H9 (cell line): ENCODE results near the gene PROX2. TPM values are rescaled to one million over a fixed set of nuclear protein-coding genes. Genes with fewer than 3 reads are reported as not detected.

Experiments used
- DNase-seq: peaks from one replicate; pipeline ENCODE4 v3.0.0-alpha.2; 2017
- H2AFZ ChIP-seq: one replicate; pipeline ENCODE4 v1.6.1; 2013; ENCODE audit warnings: mild to moderate bottlenecking, low read length, control low read depth, moderate library complexity
- H2AK5ac ChIP-seq: 2 replicates; pipeline ENCODE4 v1.6.1; 2013; ENCODE audit warnings: low read length, control low read depth, mixed read lengths; ENCODE audit not compliant: insufficient read length
- H2BK120ac ChIP-seq: one replicate; pipeline ENCODE4 v1.6.1; 2013; ENCODE audit warnings: low read depth, mild to moderate bottlenecking, low read length, control low read depth, inconsistent platforms; ENCODE audit not compliant: poor library complexity, severe bottlenecking
- H2BK12ac ChIP-seq: 2 replicates; pipeline ENCODE4 v1.6.1; 2013; ENCODE audit warnings: low read length, control low read depth, mixed read lengths, low read depth; ENCODE audit not compliant: insufficient read length
- H2BK15ac ChIP-seq: 2 replicates; pipeline ENCODE4 v1.6.1; 2013; ENCODE audit warnings: low read depth, low read length, control low read depth
- H2BK20ac ChIP-seq: one replicate; pipeline ENCODE4 v1.6.1; 2013; ENCODE audit warnings: low read depth, mild to moderate bottlenecking, low read length, control low read depth, inconsistent platforms; ENCODE audit not compliant: poor library complexity, severe bottlenecking
- H2BK5ac ChIP-seq: 2 replicates; pipeline ENCODE4 v1.6.1; 2013; ENCODE audit warnings: low read length, control low read depth, mixed read lengths; ENCODE audit not compliant: insufficient read length
- H3K14ac ChIP-seq: 2 replicates; pipeline ENCODE4 v1.6.1; 2013; ENCODE audit warnings: low read length, control low read depth; ENCODE audit not compliant: insufficient read depth
- H3K18ac ChIP-seq: 2 replicates; pipeline ENCODE4 v1.6.1; 2013; ENCODE audit warnings: low read depth, mild to moderate bottlenecking, mixed read lengths, low read length, control low read depth; ENCODE audit not compliant: insufficient read length
- H3K23ac ChIP-seq: 2 replicates; pipeline ENCODE4 v1.6.1; 2013; ENCODE audit warnings: low read length, control low read depth, mixed read lengths, low read depth; ENCODE audit not compliant: insufficient read length
- H3K23me2 ChIP-seq: 2 replicates; pipeline ENCODE4 v1.6.1; 2013; ENCODE audit warnings: low read depth, mild to moderate bottlenecking, mixed read lengths, low read length, control low read depth; ENCODE audit not compliant: insufficient read length, poor library complexity, severe bottlenecking
- H3K27ac ChIP-seq: 2 replicates; pipeline ENCODE4 v1.5.1; 2013; ENCODE audit warnings: low read length, control low read depth, mixed read lengths, low read depth; ENCODE audit not compliant: insufficient read length
- H3K27me3 ChIP-seq: 2 replicates; pipeline ENCODE4 v1.6.1; 2013; ENCODE audit warnings: low read length, control low read depth, inconsistent platforms; ENCODE audit not compliant: insufficient read depth
- H3K4ac ChIP-seq: 2 replicates; pipeline ENCODE4 v1.6.1; 2013; ENCODE audit warnings: low read depth, mild to moderate bottlenecking, control low read depth, inconsistent platforms, low read length, moderate library complexity
- H3K4me1 ChIP-seq: 2 replicates; pipeline ENCODE4 v1.6.1; 2013; ENCODE audit warnings: low read length, control low read depth, inconsistent platforms; ENCODE audit not compliant: insufficient read depth
- H3K4me2 ChIP-seq: 2 replicates; pipeline ENCODE4 v1.6.1; 2013; ENCODE audit warnings: low read length, control low read depth, mixed read lengths; ENCODE audit not compliant: insufficient read length, insufficient read depth
- H3K56ac ChIP-seq: 2 replicates; pipeline ENCODE4 v1.6.1; 2013; ENCODE audit warnings: low read depth, mild to moderate bottlenecking, mixed read lengths, low read length, control low read depth; ENCODE audit not compliant: insufficient read length
- H3K79me1 ChIP-seq: 2 replicates; pipeline ENCODE4 v1.6.1; 2013; ENCODE audit warnings: low read depth, mild to moderate bottlenecking, moderate library complexity, low read length, control low read depth, inconsistent platforms; ENCODE audit not compliant: insufficient read depth, poor library complexity, severe bottlenecking
- H3K79me2 ChIP-seq: 2 replicates; pipeline ENCODE4 v1.6.1; 2013; ENCODE audit warnings: low read length, control low read depth, inconsistent platforms; ENCODE audit not compliant: insufficient read depth
- H3K9ac ChIP-seq: 2 replicates; pipeline ENCODE4 v1.6.1; 2013; ENCODE audit warnings: low read length, control low read depth, mixed read lengths; ENCODE audit not compliant: insufficient read length; ENCODE audit errors: extremely low read depth
- H3K9me3 ChIP-seq: one replicate; pipeline ENCODE4 v1.6.1; 2013; ENCODE audit warnings: low read depth, low read length, inconsistent platforms; ENCODE audit not compliant: control insufficient read depth
- H3T11ph ChIP-seq: one replicate; pipeline ENCODE4 v1.6.1; 2013; ENCODE audit warnings: mild to moderate bottlenecking, low read length, control low read depth, inconsistent platforms
- H4K20me1 ChIP-seq: one replicate; pipeline ENCODE4 v1.6.1; 2013; ENCODE audit not compliant: control insufficient read depth, insufficient read length, insufficient read depth
- H4K5ac ChIP-seq: 2 replicates; pipeline ENCODE4 v1.6.1; 2013; ENCODE audit warnings: low read depth, mild to moderate bottlenecking, mixed read lengths, low read length, control low read depth; ENCODE audit not compliant: insufficient read length
- H4K8ac ChIP-seq: replicated peaks from 2 replicates; pipeline ENCODE4 v1.6.1; 2013; ENCODE audit warnings: low read length, control low read depth, mixed read lengths, low read depth; ENCODE audit not compliant: insufficient read length
- H4K91ac ChIP-seq: 2 replicates; pipeline ENCODE4 v1.6.1; 2013; ENCODE audit warnings: low read depth, mild to moderate bottlenecking, moderate library complexity, mixed read lengths, low read length, control low read depth; ENCODE audit not compliant: insufficient read length
- H3K27ac Mint-ChIP-seq, 3 experiments: 2 replicates in 2 of 3; 3 replicates in 1 of 3; pipeline ENCODE4 v1.8.0; 2020 to 2021; ENCODE audit warnings: mixed read lengths in 3 of 3, mild to moderate bottlenecking in 1 of 3, moderate library complexity in 1 of 3
- H3K27me3 Mint-ChIP-seq: 2 replicates; pipeline ENCODE4 v1.8.0; 2021; ENCODE audit warnings: low read depth, mild to moderate bottlenecking, moderate library complexity, mixed read lengths
- H3K36me3 Mint-ChIP-seq, 3 experiments: 2 replicates in 2 of 3; 3 replicates in 1 of 3; pipeline ENCODE4 v1.8.0; 2020 to 2021; ENCODE audit warnings: low read depth in 3 of 3, mixed read lengths in 3 of 3; ENCODE audit not compliant: insufficient read depth in 1 of 3
- H3K4me1 Mint-ChIP-seq, 2 experiments: 2 replicates each; pipeline ENCODE4 v1.8.0; 2020; ENCODE audit warnings: mixed read lengths in 2 of 2
- H3K4me3 Mint-ChIP-seq, 2 experiments: 2 replicates in 1 of 2; 3 replicates in 1 of 2; pipeline ENCODE4 v1.8.0; 2020 to 2021; ENCODE audit warnings: mild to moderate bottlenecking in 2 of 2, mixed read lengths in 2 of 2, moderate library complexity in 1 of 2
- H3K9me3 Mint-ChIP-seq, 2 experiments: 2 replicates in 1 of 2; 3 replicates in 1 of 2; pipeline ENCODE4 v1.8.0; 2020; ENCODE audit warnings: mild to moderate bottlenecking in 2 of 2, mixed read lengths in 2 of 2, moderate library complexity in 1 of 2
- CTCF ChIP-seq: fragments of 200-600 bp; sonication (generic); conservative IDR thresholded peaks from 3 replicates; pipeline ENCODE4 v1.8.0; 2021; ENCODE audit warnings: antibody characterized with exemption, mild to moderate bottlenecking
- WGBS: extraction: QIAGEN DNeasy Blood & Tissue Kit; methylation state at CpG from one replicate; pipeline ENCODE4 v1.1.7; 2013; ENCODE audit warnings: missing lambda C conversion rate, low lambda C conversion rate, mixed read lengths; ENCODE audit not compliant: insufficient read length; ENCODE audit errors: extremely low coverage; 5-methylcytosine and 5-hydroxymethylcytosine counted together
- total RNA-seq: library from RNA; stranded (reverse); gene quantifications from 2 replicates; pipeline ENCODE4 v1.2.1, GENCODE V29; 2021

The PROX2 gene
- total RNA-seq, 1 experiment from 2014 or later, result not detected

DNA sequence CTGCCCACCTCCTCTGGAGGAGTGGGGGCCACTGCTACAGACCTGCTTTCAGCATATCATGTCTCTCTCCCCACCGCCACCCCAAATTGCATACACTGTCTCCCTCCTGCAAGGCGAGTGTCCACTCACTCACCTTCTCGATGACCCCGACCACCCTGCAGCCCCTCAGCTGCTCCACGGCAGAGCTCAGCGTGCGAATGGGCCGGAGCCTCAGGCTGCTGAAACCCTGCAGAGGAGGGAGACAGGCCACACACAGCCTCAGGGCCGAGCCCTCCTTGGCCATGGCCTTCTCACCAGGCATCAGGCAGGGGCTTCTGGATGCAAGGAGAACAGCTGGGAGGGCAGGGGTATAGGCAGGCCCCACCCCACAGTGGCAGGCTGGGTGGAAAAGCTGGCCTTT, 42.4 kb upstream of the PROX2 start:
- no peaks in the 10 kb centered on the region; the same call in 1 of the 2 replicates for H3K4me1 ChIP-seq
- no peak overlapping the region for H2AK5ac ChIP-seq
- H4K91ac ChIP-seq, result no peak overlapping the region
- H3K4me1 Mint-ChIP-seq, result peaks cover 6 to 7% of the 10 kb centered on the region in 2 experiments; a peak in 3 of 4 replicates
- no peaks in the 10 kb centered on the region for H3K79me1 ChIP-seq
- H3K9ac ChIP-seq, result no peak overlapping the region
- H4K20me1 ChIP-seq, result no peaks in the 10 kb centered on the region
- no peak overlapping the region for H3K4ac ChIP-seq
- H2BK20ac ChIP-seq, result no peak overlapping the region
- H3K14ac ChIP-seq, result no peak overlapping the region
- H4K8ac ChIP-seq, result no peak overlapping the region
- H2BK120ac ChIP-seq, result no peak overlapping the region
- H2AFZ ChIP-seq, result no peak overlapping the region
- TF ChIP-seq CTCF, result no peak
- H4K5ac ChIP-seq, result no peak overlapping the region
- no peaks in the 10 kb centered on the region for H3K79me2 ChIP-seq
- H3K27ac Mint-ChIP-seq, result peak overlapping the region in 1 of 3 experiments; percentile 67; a peak in 1 of 7 replicates
- H3K36me3 Mint-ChIP-seq, result peaks cover 0 to 6% (median 0%) of the 10 kb centered on the region in 3 experiments; a peak in 2 of 7 replicates
- H3K4me3 Mint-ChIP-seq, result no peak overlapping the region; a peak in 1 of 5 replicates
- H3K4me2 ChIP-seq, result no peak overlapping the region
- H2BK5ac ChIP-seq, result no peak overlapping the region
- no peak overlapping the region for H3K56ac ChIP-seq
- no peak overlapping the region for H2BK12ac ChIP-seq
- no peaks in the 10 kb centered on the region for H3K27me3 ChIP-seq
- H3K27me3 Mint-ChIP-seq, result peaks cover 3% of the 10 kb centered on the region
- WGBS, result no CpG with 5 or more reads among the region's 9 CpGs
- no peak overlapping the region for H3K23ac ChIP-seq
- DNase-seq, result no peak
- H3K9me3 ChIP-seq, result no peaks in the 10 kb centered on the region
- H3T11ph ChIP-seq, result no peak overlapping the region
- peaks cover 4% of the 10 kb centered on the region for H3K23me2 ChIP-seq
- no peaks in the 10 kb centered on the region for H3K9me3 Mint-ChIP-seq
- H2BK15ac ChIP-seq, result no peak overlapping the region
- H3K18ac ChIP-seq, result no peak overlapping the region
- no peak overlapping the region for H3K27ac ChIP-seq
